ENCODE results near the gene MZF1.

Gene MZF1

GRCh38 chr19:58556622-58557220, 16.4 kb downstream of the MZF1 start:
- DNase-seq (ENCODE audit: low read depth in 3 of 3, low spot score in 1 of 3), result no peak

GRCh38 chr19:58555920-58556621, 17.1 kb downstream of the MZF1 start:
- DNase-seq (ENCODE audit: low read depth in 3 of 3, low spot score in 1 of 3), result no peak

GRCh38 chr19:58555369-58555885, 17.7 kb downstream of the MZF1 start:
- no peak for DNase-seq (ENCODE audit: low read depth in 3 of 3, low spot score in 1 of 3)

GRCh38 chr19:58554494-58555368, 18.4 kb downstream of the MZF1 start, which contains the start of gene CHMP2A:
Gene CHMP2A (minus strand): TSS chr19:58555105. CDS start chr19:58554212, 893 bp downstream.
- DNase-seq (ENCODE audit: low read depth in 3 of 3, low spot score in 1 of 3), result peak; percentile 90 to 97 (median 95)

GRCh38 chr19:58553799-58554493, 19.2 kb downstream of the MZF1 start:
- no peak for DNase-seq (ENCODE audit: low read depth in 3 of 3, low spot score in 1 of 3)

- no peak for DNase-seq (ENCODE audit: low read depth in 3 of 3, low spot score in 1 of 3)
These were observed 20.5 kb downstream of the MZF1 start for GRCh38 chr19:58552655-58553054.

- DNase-seq (ENCODE audit: low read depth in 3 of 3, low spot score in 1 of 3), result no peak
These were observed 21.3 kb downstream of the MZF1 start for GRCh38 chr19:58551577-58552471.

GRCh38 chr19:58551123-58551497, 22.0 kb downstream of the MZF1 start:
- DNase-seq (ENCODE audit: low read depth in 3 of 3, low spot score in 1 of 3), result no peak

GRCh38 chr19:58550362-58551122, 22.6 kb downstream of the MZF1 start:
- no peak for DNase-seq (ENCODE audit: low read depth in 3 of 3, low spot score in 1 of 3)

- no peak for DNase-seq (ENCODE audit: low read depth in 3 of 3, low spot score in 1 of 3)
These were observed 23.3 kb downstream of the MZF1 start for GRCh38 chr19:58549664-58550361.

- DNase-seq (ENCODE audit: low read depth in 3 of 3, low spot score in 1 of 3), result no peak
These were observed 24.1 kb downstream of the MZF1 start for GRCh38 chr19:58548859-58549663.

- no peak for DNase-seq (ENCODE audit: low read depth in 3 of 3, low spot score in 1 of 3)
These were observed 25.5 kb downstream of the MZF1 start for GRCh38 chr19:58547323-58548312.

GRCh38 chr19:58546019-58546530, 27.1 kb downstream of the MZF1 start:
- DNase-seq (ENCODE audit: low read depth in 3 of 3, low spot score in 1 of 3), result no peak

- no peak for DNase-seq (ENCODE audit: low read depth in 3 of 3, low spot score in 1 of 3)
These were observed 27.7 kb downstream of the MZF1 start for GRCh38 chr19:58545286-58546018.

GRCh38 chr19:58544591-58545285, 28.4 kb downstream of the MZF1 start:
- DNase-seq (ENCODE audit: low read depth in 3 of 3, low spot score in 1 of 3), result peak; percentile 47 to 67 (median 65)
